Mammary epithelial cell (primary cell): ENCODE results near the gene OR4D1.
A peak's percentile ranks its signal among the peaks of the same experiment; 100 is the strongest.

ENCODE experiments used
- EZH2 ChIP-seq: IDR thresholded peaks from 2 replicates; pipeline ENCODE4 v1.6.1; 2012; ENCODE audit warnings: low read length, inconsistent platforms, borderline replicate concordance
- TF ChIP-seq, protein P1 (sequence below), 2 donors: IDR thresholded peaks in 1 of 2; conservative IDR thresholded peaks in 1 of 2; 2 replicates each; pipeline ENCODE4 v1.5.1; 2011 to 2012; ENCODE audit warnings: inconsistent platforms in 2 of 2, low read length in 2 of 2, mild to moderate bottlenecking in 2 of 2, control low read depth in 1 of 2, low read depth in 1 of 2; ENCODE audit not compliant: insufficient read depth in 1 of 2; ENCODE audit errors: extremely low read depth in 1 of 2

DNA sequence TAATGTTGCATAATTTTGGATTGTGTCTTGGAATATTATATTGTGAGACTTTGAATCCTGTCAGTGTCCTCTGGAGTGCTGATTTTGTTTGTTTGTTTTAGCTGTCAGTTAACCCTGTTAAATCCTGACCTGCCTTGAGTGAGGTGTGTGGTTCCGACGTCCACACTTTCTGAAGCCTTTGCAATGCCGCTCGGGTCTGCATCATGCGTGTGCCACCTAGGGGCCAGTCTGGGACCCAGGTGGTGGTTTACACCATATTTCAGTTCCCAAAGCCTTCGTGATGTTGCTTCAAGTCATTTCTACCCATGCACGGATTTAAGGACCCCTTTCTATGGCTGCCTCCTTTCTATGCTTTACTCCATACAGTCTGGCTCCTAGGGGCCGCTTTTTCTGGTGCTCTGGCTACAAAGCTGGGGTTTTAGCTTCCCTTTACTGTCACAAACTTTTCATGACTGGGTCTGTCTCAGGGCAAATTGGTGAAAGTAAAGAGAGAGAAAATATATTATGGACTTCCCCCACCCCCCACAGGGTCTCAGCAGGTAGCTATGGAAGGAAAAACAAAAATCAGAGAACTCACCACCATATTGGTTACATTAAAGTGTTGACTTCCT is 11.4 kb upstream of the OR4D1 start:
- no peak for TF ChIP-seq EZH2
- TF ChIP-seq, protein P1, sequence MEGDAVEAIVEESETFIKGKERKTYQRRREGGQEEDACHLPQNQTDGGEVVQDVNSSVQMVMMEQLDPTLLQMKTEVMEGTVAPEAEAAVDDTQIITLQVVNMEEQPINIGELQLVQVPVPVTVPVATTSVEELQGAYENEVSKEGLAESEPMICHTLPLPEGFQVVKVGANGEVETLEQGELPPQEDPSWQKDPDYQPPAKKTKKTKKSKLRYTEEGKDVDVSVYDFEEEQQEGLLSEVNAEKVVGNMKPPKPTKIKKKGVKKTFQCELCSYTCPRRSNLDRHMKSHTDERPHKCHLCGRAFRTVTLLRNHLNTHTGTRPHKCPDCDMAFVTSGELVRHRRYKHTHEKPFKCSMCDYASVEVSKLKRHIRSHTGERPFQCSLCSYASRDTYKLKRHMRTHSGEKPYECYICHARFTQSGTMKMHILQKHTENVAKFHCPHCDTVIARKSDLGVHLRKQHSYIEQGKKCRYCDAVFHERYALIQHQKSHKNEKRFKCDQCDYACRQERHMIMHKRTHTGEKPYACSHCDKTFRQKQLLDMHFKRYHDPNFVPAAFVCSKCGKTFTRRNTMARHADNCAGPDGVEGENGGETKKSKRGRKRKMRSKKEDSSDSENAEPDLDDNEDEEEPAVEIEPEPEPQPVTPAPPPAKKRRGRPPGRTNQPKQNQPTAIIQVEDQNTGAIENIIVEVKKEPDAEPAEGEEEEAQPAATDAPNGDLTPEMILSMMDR (conservative IDR thresholded peaks at IDR 0.05 in 1 of 2, IDR thresholded peaks at IDR 0.05 in 1 of 2; ENCODE audit: extremely low read depth in 1 of 2, insufficient read depth in 1 of 2, low read depth in 1 of 2, low read length in 2 of 2): peak; percentile 40 to 52
